K562 (cell line): Measurements from ENCODE around the gene TRDN. TPM values are rescaled to one million over a fixed set of nuclear protein-coding genes. Genes with fewer than 3 reads are reported as not detected.

ENCODE experiments used
- ATAC-seq: fragments of 200-7000 bp; cut with Tn5 transposase; 3 replicates; pipeline ENCODE4 v1.9.1; 2020; ENCODE audit warnings: moderate library complexity
- BruUV-seq: library from RNA; stranded (reverse); fragments of 400-500 nt; replicated peaks from 2 replicates; lab custom pipeline; 2021; lab: Mats Ljungman, UMichigan
- CTCF ChIA-PET: fragments of 300-600 bp; formaldehyde crosslinking; extraction: SDS; loops from one replicate; lab custom pipeline; 2021; ENCODE audit warnings: low intra/inter-chr PET ratio; lab: Yijun Ruan, JAX
- POLR2A ChIA-PET: fragments of 300-600, 350-650 bp; sonication (Branson Sonifier 250); formaldehyde crosslinking; extraction: SDS; loops from one replicate; lab custom pipeline; 2021; ENCODE audit warnings: antibody characterized with exemption, inconsistent platforms; lab: Yijun Ruan, JAX
- DNase-seq, 4 experiments: peaks; one replicate each; pipeline versions ENCODE4 v3.0.0 to v3.0.0-alpha.2; 2011 to 2018; ENCODE audit warnings: low spot score in 3 of 4, mixed read lengths in 3 of 4; ENCODE audit errors: extremely low read depth in 1 of 4
- FAIRE-seq: peaks from 2 replicates; lab custom pipeline; 2011; peaks lifted over from hg19 to GRCh38; lab: Jason Lieb, UNC
- H2AFZ ChIP-seq: 2 replicates; pipeline ENCODE4 v1.6.0; 2011; ENCODE audit warnings: low read depth, low read length, control low read depth, inconsistent platforms
- H3K27ac ChIP-seq: fragments of 200-600 bp; 3 replicates; pipeline ENCODE4 v1.8.0; 2011; ENCODE audit warnings: low read depth, mild to moderate bottlenecking, control low read depth, inconsistent platforms, low read length, moderate library complexity, mixed read lengths; ENCODE audit errors: extremely low read depth
- H3K27me3 ChIP-seq, 2 experiments: fragments of 300-600 bp in 1 of 2; 2 replicates in 1 of 2; 3 replicates in 1 of 2; pipeline versions ENCODE4 v1.6.0 to v1.8.0; 2011; ENCODE audit warnings: inconsistent platforms in 2 of 2, low read length in 2 of 2, mild to moderate bottlenecking in 1 of 2, mixed read lengths in 1 of 2, moderate library complexity in 1 of 2; ENCODE audit not compliant: control insufficient read depth in 2 of 2, insufficient read depth in 2 of 2
- H3K36me3 ChIP-seq: fragments of 300-600 bp; 3 replicates; pipeline ENCODE4 v1.8.0; 2011; ENCODE audit warnings: mild to moderate bottlenecking, low read length, inconsistent platforms; ENCODE audit not compliant: control insufficient read depth, insufficient read depth
- H3K4me1 ChIP-seq, 2 experiments: fragments of 200-600 bp in 1 of 2; replicated peaks in 1 of 2; 2 replicates in 1 of 2; 3 replicates in 1 of 2; pipeline versions ENCODE4 v1.5.1 to v1.8.0; 2011; ENCODE audit warnings: inconsistent platforms in 2 of 2, low read length in 2 of 2, mild to moderate bottlenecking in 1 of 2, mixed read lengths in 1 of 2, moderate library complexity in 1 of 2; ENCODE audit not compliant: control insufficient read depth in 2 of 2, insufficient read depth in 2 of 2
- H3K4me2 ChIP-seq: 2 replicates; pipeline ENCODE4 v1.6.1; 2011; ENCODE audit warnings: low read length, control low read depth, inconsistent platforms, mixed read lengths; ENCODE audit not compliant: insufficient read depth
- H3K4me3 ChIP-seq: fragments of 200-600 bp; sonication (generic), shearing (Covaris generic); 2 replicates; pipeline ENCODE4 v1.5.1; 2016; ENCODE audit warnings: control low read depth, inconsistent platforms
- H3K79me2 ChIP-seq: fragments of 200-600 bp; 3 replicates; pipeline ENCODE4 v1.8.0; 2011; ENCODE audit warnings: low read length, inconsistent platforms; ENCODE audit not compliant: control insufficient read depth, insufficient read depth
- H3K9ac ChIP-seq, 2 experiments: 2 replicates each; pipeline versions ENCODE4 v1.6.0 to v1.6.1; 2011; ENCODE audit warnings: low read depth in 2 of 2, low read length in 2 of 2, control low read depth in 1 of 2, inconsistent platforms in 1 of 2, mild to moderate bottlenecking in 1 of 2, mixed read lengths in 1 of 2; ENCODE audit not compliant: insufficient read depth in 1 of 2
- H3K9me1 ChIP-seq: one replicate; pipeline ENCODE4 v1.6.0; 2011; ENCODE audit warnings: inconsistent platforms, mild to moderate bottlenecking, low read length, moderate library complexity; ENCODE audit not compliant: control insufficient read depth, insufficient read depth
- H3K9me3 ChIP-seq: replicated peaks from 2 replicates; pipeline ENCODE4 v1.5.1; 2011; ENCODE audit warnings: low read depth, low read length, inconsistent platforms; ENCODE audit not compliant: control insufficient read depth, insufficient read depth
- H4K20me1 ChIP-seq: replicated peaks from 2 replicates; pipeline ENCODE4 v1.6.1; 2011; ENCODE audit warnings: low read length, inconsistent platforms, mixed read lengths; ENCODE audit not compliant: control insufficient read depth, insufficient read depth
- CEBPB ChIP-seq: fragments of 450-650 bp; IDR thresholded peaks from 2 replicates; pipeline ENCODE4 v1.6.1; 2016; ENCODE audit warnings: missing genetic modification characterization, missing compliant biosample characterization
- OTX1 ChIP-seq: fragments of 450-650 bp; formaldehyde crosslinking; IDR thresholded peaks from 2 replicates; pipeline ENCODE4 v1.4.0; 2022; ENCODE audit warnings: mild to moderate bottlenecking
- RBM39 ChIP-seq: fragments of 200-400 bp; formaldehyde crosslinking; optimal IDR thresholded peaks from 2 replicates; pipeline ENCODE3; 2018; ENCODE audit warnings: low read depth, low read length
- SIX5 ChIP-seq, 2 experiments: IDR thresholded peaks; 2 replicates each; pipeline ENCODE4 v1.6.1; 2011; ENCODE audit warnings: low read length in 2 of 2, borderline replicate concordance in 1 of 2, low read depth in 1 of 2, mild to moderate bottlenecking in 1 of 2, moderate library complexity in 1 of 2; ENCODE audit not compliant: insufficient read depth in 1 of 2
- TEAD2 ChIP-seq: fragments of 450-650 bp; IDR thresholded peaks from 2 replicates; pipeline ENCODE4 v1.6.1; 2016; ENCODE audit warnings: missing genetic modification characterization, control low read depth, missing compliant biosample characterization
- ZBTB40 ChIP-seq, 2 experiments: fragments of 450-650 bp in 1 of 2; sonication (generic) in 1 of 2; formaldehyde crosslinking in 1 of 2; IDR thresholded peaks; 2 replicates each; pipeline versions ENCODE4 v1.7.1 to v1.9.0; 2016 to 2022; ENCODE audit warnings: inconsistent platforms in 1 of 2, mild to moderate bottlenecking in 1 of 2, missing genetic modification reagents in 1 of 2
- ZNF764 ChIP-seq: fragments of 250-450 bp; sonication (Bioruptor Pico); IDR thresholded peaks from 2 replicates; pipeline ENCODE4 v1.4.0; 2020; ENCODE audit warnings: low read depth, mild to moderate bottlenecking, moderate library complexity
- in situ Hi-C: fragments of 300-500 bp; cut with MboI; formaldehyde crosslinking; loops from 4 replicates; pipeline ENCODE4 v1.15.0; 2018; ENCODE audit warnings: inconsistent platforms, mixed read lengths
- intact Hi-C: fragments of 100-400 bp; cut with micrococcal nuclease; formaldehyde crosslinking; loops from 2 replicates; pipeline ENCODE4 v1.14.2; 2022
- polyA plus RNA-seq, 8 experiments: library from polyadenylated mRNA; depleted of rRNA in 4 of 8; stranded (reverse) in 5 of 8; unstranded in 3 of 8; fragments of >200 nt; fragmentation: Nextera tagmentation in 2 of 8; fragmentation: Illumina TruSeq in 1 of 8; extraction: Ambion mirVana in 2 of 8; extraction: Trizol in 1 of 8; gene quantifications; 2 replicates each; pipeline versions ENCODE4 v1.2.1 to v1.2.3, GENCODE V29; 2011 to 2014; ENCODE audit warnings: inconsistent platforms in 1 of 8, missing spikeins in 1 of 8
- total RNA-seq, 7 experiments: library from RNA; depleted of rRNA in 6 of 7; stranded (reverse); fragments of >200 nt in 6 of 7; fragmentation: Illumina TruSeq in 2 of 7; extraction: Trizol in 2 of 7; gene quantifications; 2 replicates each; pipeline versions ENCODE4 v1.2.1 to v1.2.3, GENCODE V29; 2011 to 2021; ENCODE audit warnings: low replicate concordance in 1 of 7
- TF ChIP-seq, protein P1 (sequence below): fragments of 450-650 bp; IDR thresholded peaks from 2 replicates; pipeline ENCODE4 v1.6.1; 2016; ENCODE audit warnings: antibody characterized with exemption

Gene TRDN
- total and polyA plus RNA-seq, 9 of the 15 experiments (the other 6 are each of a cell fraction or from before 2014, with no cell fraction given) = 0.05 to 0.50 (median 0.16) TPM

GRCh38 chr6:123549476-123549875 lies 87.3 kb downstream of the TRDN start (continued):
- TF ChIP-seq CEBPB (tag) = no peak
- TF ChIP-seq RBM39 = no peak
- TF ChIP-seq, all 486 proteins: peak for 0

GRCh38 chr6:123547216-123547978 lies 89.4 kb downstream of the TRDN start:
- H3K79me2 ChIP-seq = no peaks in the 10 kb centered on the region
- FAIRE-seq = no peak
- no peak overlapping the region for H2AFZ ChIP-seq
- H3K27ac ChIP-seq = no peak overlapping the region
- H3K9ac ChIP-seq = no peak overlapping the region
- intact Hi-C loops (no loop called here), in situ Hi-C loops (no loop called here)
- DNase-seq = no peak
- ChIA-PET POLR2A (no interaction called here), CTCF (interaction anchor here (0.5 kb wide), 1 partner anchor 46 kb away, joined by 3 read pairs; no protein-coding TSS in a partner anchor)
- no peak overlapping the region for H3K4me3 ChIP-seq
- no peaks in the 10 kb centered on the region for H4K20me1 ChIP-seq
- ATAC-seq = no peak
- no TSS peak for BruUV-seq
- no peaks in the 10 kb centered on the region for H3K9me3 ChIP-seq
- no peak overlapping the region for H3K4me2 ChIP-seq
- H3K9me1 ChIP-seq = no peaks in the 10 kb centered on the region
- H3K4me1 ChIP-seq = no peaks in the 10 kb centered on the region
- H3K27me3 ChIP-seq = no peaks in the 10 kb centered on the region
- no peaks in the 10 kb centered on the region for H3K36me3 ChIP-seq
- no peak for TF ChIP-seq SIX5 (IDR thresholded peaks at IDR 0.05; ENCODE audit: borderline replicate concordance in 1 of 2, insufficient read depth in 1 of 2, low read depth in 1 of 2, low read length in 2 of 2)
- TF ChIP-seq, protein P1, sequence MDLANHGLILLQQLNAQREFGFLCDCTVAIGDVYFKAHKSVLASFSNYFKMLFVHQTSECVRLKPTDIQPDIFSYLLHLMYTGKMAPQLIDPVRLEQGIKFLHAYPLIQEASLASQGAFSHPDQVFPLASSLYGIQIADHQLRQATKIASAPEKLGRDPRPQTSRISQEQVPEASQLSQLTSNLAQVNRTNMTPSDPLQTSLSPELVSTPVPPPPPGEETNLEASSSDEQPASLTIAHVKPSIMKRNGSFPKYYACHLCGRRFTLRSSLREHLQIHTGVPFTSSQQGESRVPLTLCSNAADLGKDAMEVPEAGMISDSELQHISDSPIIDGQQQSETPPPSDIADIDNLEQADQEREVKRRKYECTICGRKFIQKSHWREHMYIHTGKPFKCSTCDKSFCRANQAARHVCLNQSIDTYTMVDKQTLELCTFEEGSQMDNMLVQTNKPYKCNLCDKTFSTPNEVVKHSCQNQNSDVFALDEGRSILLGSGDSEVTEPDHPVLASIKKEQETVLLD = no peak
- TF ChIP-seq ZNF764 (CRISPR knock-in tag) = no peak
- TF ChIP-seq TEAD2 (tag) = no peak
- no peak for TF ChIP-seq OTX1 (CRISPR knock-in tag)
- TF ChIP-seq ZBTB40 (IDR thresholded peaks at IDR 0.05) = no peak
- TF ChIP-seq ZBTB40 (CRISPR knock-in tag; IDR thresholded peaks at IDR 0.05) = no peak
